ENCODE data around the gene AFF4.

DNA sequence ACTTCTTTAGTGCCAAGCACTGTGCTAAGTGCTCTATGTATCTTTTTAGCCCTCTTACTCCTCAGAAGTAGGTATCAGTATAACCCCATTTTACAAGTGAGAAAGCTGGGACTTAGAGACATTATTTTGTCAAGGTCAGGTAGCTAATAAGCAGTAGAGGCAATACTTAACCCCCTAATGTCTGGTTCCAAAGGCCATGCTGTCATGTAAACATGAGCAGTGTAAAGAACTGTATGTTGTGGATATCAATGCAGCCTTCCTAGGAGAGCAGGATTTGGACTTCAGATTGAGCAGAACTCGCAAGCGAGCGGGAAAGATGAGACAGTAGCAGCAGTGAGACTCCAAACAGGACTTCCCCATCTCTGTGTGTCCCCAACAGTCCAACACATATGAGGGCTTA lies 129.4 kb downstream of the AFF4 start:
- TF ChIP-seq, protein P1, sequence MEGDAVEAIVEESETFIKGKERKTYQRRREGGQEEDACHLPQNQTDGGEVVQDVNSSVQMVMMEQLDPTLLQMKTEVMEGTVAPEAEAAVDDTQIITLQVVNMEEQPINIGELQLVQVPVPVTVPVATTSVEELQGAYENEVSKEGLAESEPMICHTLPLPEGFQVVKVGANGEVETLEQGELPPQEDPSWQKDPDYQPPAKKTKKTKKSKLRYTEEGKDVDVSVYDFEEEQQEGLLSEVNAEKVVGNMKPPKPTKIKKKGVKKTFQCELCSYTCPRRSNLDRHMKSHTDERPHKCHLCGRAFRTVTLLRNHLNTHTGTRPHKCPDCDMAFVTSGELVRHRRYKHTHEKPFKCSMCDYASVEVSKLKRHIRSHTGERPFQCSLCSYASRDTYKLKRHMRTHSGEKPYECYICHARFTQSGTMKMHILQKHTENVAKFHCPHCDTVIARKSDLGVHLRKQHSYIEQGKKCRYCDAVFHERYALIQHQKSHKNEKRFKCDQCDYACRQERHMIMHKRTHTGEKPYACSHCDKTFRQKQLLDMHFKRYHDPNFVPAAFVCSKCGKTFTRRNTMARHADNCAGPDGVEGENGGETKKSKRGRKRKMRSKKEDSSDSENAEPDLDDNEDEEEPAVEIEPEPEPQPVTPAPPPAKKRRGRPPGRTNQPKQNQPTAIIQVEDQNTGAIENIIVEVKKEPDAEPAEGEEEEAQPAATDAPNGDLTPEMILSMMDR (IDR thresholded peaks at IDR 0.05), result no peak
- no peak for TF ChIP-seq POLR2A (IDR thresholded peaks at IDR 0.05)
